GM18499 (cell line): ENCODE data around the gene LARGE1.

ENCODE experiments used
- ATAC-seq: cut with Tn5 transposase; IDR thresholded peaks from one replicate; pipeline ENCODE4 v1.9.1; 2021; ENCODE audit warnings: moderate number of reproducible peaks; ENCODE audit not compliant: insufficient read depth, unreplicated experiment

The LARGE1 gene

GRCh38 chr22:33542722-33543121 is 377.6 kb downstream of the LARGE1 start:
- ATAC-seq = no peak

GRCh38 chr22:33542153-33542552 is 378.1 kb downstream of the LARGE1 start:
- ATAC-seq = no peak

DNA sequence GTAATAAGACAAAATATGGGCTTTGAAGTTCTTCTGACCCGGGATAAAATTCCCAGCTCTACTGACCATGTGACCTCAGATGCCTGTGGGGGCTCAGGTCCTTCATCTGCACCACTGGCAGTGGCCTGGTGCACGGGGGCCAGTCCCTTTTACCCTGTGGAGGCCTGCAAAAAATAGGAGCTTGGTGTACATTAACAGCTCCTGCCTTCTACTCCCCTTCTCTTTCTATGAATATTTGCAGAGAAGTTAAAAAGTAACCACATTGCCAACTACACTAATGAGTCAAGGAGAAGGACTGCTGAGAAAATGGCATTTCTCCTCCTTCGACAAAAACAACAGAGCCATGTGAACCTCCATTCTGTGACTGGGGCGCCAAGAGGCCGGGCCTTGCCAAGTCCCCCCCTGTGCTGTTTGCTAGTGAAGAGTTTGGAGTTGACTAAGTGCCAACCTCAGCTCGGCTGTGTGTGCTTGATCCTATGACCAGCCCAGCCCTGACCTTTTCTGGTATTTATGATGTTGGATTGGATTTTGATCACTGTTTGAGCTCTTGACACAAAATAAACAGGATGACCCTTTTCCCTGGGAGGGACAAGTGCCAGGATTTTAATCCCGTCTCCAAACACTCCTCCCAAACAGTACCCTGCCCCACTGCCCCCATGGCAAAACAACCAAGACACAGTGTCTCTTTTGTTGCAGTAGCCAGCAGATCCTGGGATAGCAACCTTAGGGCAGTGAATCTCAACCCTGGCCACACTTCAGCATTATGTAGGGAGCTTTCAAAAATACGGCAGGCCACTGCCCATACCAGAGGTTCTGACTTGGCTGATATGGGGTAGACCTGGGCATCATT is 380.1 kb downstream of the LARGE1 start:
- no peak for ATAC-seq

DNA sequence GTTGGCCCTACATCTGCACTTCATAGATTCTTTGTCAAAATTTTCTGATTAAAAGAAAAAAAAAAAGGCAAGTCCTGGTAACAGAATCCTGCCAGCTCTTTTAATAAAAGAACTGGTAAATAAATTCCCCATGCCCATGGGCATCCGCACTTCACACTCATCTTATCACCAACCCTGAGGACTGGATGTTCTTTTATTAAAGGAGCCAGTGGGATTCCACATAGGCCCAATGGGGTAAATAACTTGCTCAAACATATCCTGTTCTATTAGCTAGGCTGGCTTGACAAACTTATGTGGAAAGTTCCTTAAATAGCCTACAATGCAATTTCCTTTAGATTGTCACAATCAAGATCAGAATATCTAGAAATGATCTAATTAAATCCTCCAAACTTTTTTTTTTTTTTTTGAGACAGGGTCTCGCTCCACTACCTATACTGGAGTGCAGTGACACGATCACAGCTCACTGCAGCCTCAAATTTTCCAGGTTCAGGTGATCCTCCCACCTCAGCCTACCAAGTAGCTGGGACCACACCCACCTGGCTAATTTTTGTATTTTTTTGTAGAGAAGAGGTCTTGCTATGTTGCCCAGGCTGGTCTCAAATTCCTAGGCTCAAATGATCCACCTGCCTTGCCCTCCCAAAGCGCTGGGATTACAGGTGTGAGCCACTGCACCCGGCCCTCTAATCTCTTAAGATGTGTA is 380.9 kb downstream of the LARGE1 start:
- ATAC-seq = no peak

- ATAC-seq = no peak
These were observed 381.9 kb downstream of the LARGE1 start for GRCh38 chr22:33538277-33538885.

DNA sequence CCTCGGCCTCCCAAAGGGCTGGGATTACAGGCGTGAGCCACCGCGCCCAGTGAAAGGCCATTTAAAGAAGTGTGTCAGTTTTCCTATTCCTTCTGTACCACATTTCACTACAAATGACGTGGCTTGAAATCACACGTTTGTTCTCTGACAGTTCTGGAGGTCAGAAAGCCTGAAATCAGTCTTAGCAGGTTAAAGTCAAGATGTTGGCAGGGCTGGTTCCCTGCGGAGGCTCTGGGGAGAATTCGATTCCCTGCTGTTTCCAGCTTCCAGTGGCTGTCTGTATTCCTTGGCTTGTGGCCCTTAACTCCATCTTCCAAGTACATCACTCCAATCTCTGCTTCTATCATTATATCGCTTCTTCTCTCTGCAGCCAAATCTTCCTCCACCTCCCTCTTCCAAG is 383.2 kb downstream of the LARGE1 start:
- ATAC-seq = no peak

DNA sequence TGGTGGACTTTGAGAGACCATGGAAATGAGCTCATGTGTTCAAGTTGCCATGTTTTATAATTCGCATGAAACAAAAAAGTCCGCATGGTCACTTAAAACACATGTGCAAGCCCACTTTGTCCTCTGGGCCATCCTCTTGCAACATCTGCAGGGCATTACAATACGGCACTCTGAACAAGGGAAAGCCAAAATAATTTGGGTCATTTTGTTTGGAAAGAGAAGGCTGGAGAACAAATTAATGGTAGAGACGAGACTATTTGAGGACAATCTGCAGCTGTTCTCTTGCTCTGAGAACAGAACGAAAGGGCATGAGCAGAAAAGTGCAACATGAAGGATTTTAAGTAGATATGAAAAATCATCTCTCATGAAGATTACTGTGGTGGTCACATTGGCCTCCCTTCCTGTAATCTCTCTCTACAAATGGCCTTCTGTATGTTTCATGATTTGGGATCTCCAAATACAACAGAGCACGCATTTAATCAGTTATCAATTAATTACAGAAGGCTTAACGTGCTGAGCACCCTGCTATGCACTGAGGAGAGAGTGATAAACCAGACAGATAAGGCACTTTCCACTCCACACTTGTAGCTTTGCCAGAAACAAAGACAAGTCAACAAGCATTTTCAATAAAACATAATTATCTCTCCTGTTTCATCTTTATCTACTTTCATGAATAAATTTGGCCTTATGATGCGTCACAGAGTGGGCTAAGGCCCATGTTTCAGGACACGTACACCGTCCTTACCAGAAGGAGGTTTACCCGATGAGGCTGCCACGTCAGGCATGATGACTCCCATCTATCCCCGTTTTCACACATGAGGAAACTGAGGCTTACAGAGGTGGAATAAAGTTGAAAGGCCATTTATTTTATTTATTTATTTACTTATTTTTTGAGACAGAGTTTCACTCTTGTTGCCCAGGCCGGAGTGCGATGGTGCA is 384.1 kb downstream of the LARGE1 start:
- ATAC-seq = no peak

- ATAC-seq = no peak
These were observed 390.7 kb downstream of the LARGE1 start for GRCh38 chr22:33529424-33530113.

GRCh38 chr22:33528183-33528582 is 392.1 kb downstream of the LARGE1 start:
- no peak for ATAC-seq

DNA sequence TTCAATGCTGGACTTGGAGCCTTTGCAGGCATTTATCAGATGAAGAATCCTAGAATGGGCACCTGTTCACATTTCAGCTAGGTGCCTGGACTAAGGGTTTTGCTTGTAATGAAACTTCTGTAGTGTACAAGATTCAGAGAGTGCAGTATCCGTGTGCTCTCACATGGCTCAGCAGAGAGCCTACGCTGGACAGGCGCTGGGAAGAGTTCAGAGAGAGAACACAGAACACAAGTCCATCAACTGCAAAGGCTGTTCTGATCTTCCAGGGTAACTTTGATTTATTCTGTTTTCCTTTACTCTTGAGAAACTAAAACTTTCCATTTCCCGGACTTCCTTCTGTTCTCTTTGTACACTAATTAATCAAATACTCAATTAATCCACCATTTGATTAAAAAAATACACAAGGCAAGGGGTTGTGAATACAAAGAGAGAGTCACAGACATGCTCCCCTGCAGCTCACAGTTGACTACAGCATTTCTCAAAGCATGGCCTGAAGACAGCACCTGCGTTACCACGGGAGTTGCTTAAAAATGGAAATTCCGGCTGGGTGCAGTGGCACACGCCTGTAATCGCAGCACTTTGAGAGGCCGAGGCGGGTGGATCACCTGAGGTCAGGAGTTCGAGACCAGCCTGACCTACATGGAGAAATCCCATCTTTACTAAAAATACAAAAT is 393.7 kb downstream of the LARGE1 start:
- ATAC-seq = no peak

DNA sequence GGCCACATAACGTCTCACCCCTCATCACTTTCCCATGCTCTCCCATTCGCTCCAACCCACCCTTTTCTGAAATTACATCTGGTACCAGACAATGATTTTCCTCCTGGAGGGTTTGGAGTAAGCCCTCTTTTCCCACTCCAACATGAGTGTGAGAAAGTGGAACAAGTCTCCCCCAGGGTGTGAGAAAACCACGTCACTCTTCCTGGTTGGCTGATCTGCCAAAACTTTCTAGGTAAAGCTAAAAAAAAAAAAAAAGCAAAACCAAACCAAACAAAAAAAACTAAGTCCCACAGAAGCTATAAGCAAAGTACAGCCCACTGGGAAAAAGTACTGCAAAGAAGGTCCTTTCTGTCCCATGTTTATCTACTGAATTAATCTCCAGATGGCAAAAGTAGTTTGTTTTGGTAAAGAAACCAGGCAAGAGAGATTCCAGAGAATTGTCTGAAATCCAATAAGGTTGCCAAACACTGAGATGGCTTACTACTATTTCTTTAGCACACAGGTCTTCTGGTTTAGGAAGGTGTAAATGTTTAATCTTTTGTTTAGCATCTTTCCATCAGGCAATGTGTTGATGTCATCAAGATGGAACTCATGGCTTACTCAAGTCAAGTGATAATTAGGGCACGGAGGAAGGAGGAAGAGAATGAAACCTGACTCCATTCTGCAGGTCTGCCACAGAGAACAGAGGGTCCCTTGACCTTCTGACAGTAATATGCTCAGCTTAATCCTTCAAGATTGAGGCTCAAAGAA is 395.6 kb downstream of the LARGE1 start:
- no peak for ATAC-seq

DNA sequence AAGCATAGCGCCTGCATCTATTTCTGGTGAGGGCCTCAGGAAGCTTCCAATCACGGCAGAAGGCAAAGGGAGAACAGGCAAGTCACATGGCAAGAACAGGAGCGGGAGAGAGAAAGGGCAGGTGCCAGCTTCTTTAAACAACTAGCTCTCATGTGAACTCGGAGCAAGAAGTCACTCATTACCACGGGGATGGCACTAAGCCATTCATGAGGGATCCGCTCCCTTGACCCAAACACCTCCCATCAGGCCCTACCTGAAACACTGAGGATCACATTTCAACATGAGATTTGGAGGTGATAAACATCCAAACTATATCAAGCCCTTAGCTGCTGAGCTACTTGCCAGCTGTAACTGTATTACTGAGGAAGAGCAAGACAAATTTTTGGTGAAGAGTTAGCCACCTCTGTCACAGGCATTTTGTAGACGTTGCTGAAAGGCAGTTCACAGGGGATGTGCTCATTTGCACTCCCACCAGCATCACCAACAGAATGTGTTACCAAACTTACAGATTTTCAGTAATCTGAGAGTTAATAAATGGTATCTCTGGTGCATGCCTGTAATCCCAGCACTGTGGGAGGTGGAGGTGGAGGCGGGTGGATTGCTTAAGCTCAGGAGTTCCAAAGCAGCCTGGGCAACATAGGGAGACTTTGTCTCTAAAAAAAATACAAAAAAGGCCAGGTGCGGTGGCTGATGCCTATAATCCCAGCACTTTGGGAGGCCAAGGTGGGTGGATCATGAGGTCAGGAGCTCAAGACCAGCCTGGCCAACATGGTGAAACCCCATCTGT is 398.2 kb downstream of the LARGE1 start:
- ATAC-seq = no peak

GRCh38 chr22:33520904-33521780 is 399.1 kb downstream of the LARGE1 start:
- ATAC-seq = no peak

DNA sequence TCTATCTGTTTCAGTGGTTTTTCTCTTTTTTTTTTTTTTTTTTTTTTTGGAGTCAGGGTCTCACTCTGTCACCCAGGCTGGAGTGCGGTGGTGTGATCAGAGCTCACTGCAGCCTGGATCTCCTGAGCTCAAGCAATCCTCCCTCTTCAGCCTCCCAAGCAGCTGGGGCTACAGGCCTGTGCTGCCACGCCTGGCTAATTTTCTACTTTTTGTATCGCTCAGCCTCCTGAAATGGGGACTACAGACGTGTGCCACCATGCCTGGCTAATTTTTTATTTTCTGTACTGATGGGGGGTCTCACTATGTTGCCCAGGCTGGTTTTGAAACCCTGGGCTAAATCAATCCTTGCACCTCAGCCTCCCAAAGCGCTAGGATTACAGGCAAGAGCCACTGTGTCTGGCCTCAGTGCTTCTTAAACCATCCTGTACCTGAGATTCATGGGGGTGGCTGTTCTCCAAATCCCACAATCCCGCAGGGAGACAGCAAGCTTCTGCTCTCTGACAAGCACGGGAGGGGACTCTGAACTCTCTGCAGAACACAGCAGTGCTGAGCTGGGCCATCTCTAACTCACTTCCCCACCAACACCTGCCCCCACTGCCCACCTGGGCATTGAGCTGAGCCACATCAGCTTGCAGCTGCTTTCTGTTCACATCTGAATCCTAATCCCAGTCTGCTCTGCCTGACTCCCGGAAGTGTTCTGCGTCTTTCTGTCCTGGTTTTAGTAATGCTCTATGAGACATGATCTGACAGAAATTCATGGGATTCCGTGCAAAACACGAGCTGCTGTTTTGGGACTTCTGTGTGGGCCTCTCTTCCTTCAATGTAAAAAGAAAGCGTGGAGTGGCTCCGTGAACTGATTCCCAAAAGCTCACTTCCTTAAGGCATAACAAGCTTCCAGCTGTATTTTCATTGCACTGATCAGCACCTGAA is 400.0 kb downstream of the LARGE1 start:
- ATAC-seq = no peak

GRCh38 chr22:33519071-33519973 is 401.0 kb downstream of the LARGE1 start:
- no peak for ATAC-seq
